HFFc6 (cell line): Measurements from ENCODE around the gene TMEM250. TPM values are rescaled to one million over a fixed set of nuclear protein-coding genes. Genes with fewer than 3 reads are reported as not detected.
"Not testable (repeated sequence)": the region's sequence is repeated elsewhere in the genome, so short reads cannot be mapped to it uniquely, and the experiment has no call there.

ENCODE experiments used
- DNase-seq: peaks from one replicate; pipeline ENCODE4 v3.0.0-alpha.2; 2018
- H3K27ac Mint-ChIP-seq: 2 replicates; pipeline ENCODE4 v1.8.0; 2020; ENCODE audit warnings: mild to moderate bottlenecking, mixed read lengths
- H3K27me3 Mint-ChIP-seq: 2 replicates; pipeline ENCODE4 v1.8.0; 2021; ENCODE audit warnings: mild to moderate bottlenecking, moderate library complexity, mixed read lengths; ENCODE audit not compliant: insufficient read depth
- H3K36me3 Mint-ChIP-seq: 2 replicates; pipeline ENCODE4 v1.8.0; 2021; ENCODE audit warnings: low read depth, mixed read lengths
- H3K4me1 Mint-ChIP-seq: 2 replicates; pipeline ENCODE4 v1.8.0; 2020; ENCODE audit warnings: low read depth, mixed read lengths
- H3K4me3 Mint-ChIP-seq: 2 replicates; pipeline ENCODE4 v1.8.0; 2020; ENCODE audit warnings: mild to moderate bottlenecking, moderate library complexity, mixed read lengths
- H3K9me3 Mint-ChIP-seq: 2 replicates; pipeline ENCODE4 v1.8.0; 2020; ENCODE audit warnings: mild to moderate bottlenecking, mixed read lengths
- CTCF ChIP-seq: fragments of 200-600 bp; sonication (generic); IDR thresholded peaks from 2 replicates; pipeline ENCODE4 v1.5.0; 2021; ENCODE audit warnings: antibody characterized with exemption, mild to moderate bottlenecking
- total RNA-seq, 6 experiments: library from RNA; stranded (reverse); fragmentation: NEBNext Ultra II Directional; extraction: Animal tissue kit (Norgen Biotek cat#: 25700); gene quantifications; 2 replicates in 1 of 6; 3 replicates in 5 of 6; pipeline ENCODE4 v1.2.3, GENCODE V29; 2021

Gene TMEM250
- total RNA-seq, 6 experiments from 2014 or later = 31.6 to 45.4 (median 35.7) TPM

- Mint-ChIP-seq H3K36me3 (no peaks in the 10 kb centered on the region), H3K9me3 (no peaks in the 10 kb centered on the region; the same call in 1 of the 2 replicates), H3K4me1 (no peaks in the 10 kb centered on the region), H3K27ac (no peak overlapping the region), H3K27me3 (peaks cover 35% of the 10 kb centered on the region), H3K4me3 (no peak overlapping the region)
- no peak for DNase-seq
- TF ChIP-seq CTCF = no peak
Measured at GRCh38 chr9:136152931-136153330, 34.3 kb upstream of the TMEM250 start.

- Mint-ChIP-seq H3K27me3 (peaks cover 32% of the 10 kb centered on the region), H3K36me3 (no peaks in the 10 kb centered on the region), H3K27ac (no peak overlapping the region), H3K4me1 (no peaks in the 10 kb centered on the region), H3K9me3 (no peaks in the 10 kb centered on the region; the same call in 1 of the 2 replicates), H3K4me3 (no peak overlapping the region)
- TF ChIP-seq CTCF = no peak
- no peak for DNase-seq
Measured at GRCh38 chr9:136152543-136152866, 33.8 kb upstream of the TMEM250 start.

GRCh38 chr9:136151848-136152542, 33.3 kb upstream of the TMEM250 start:
- no peaks in the 10 kb centered on the region for H3K4me1 Mint-ChIP-seq
- no peaks in the 10 kb centered on the region for H3K36me3 Mint-ChIP-seq
- H3K27me3 Mint-ChIP-seq = peaks cover 28% of the 10 kb centered on the region
- H3K4me3 Mint-ChIP-seq = no peak overlapping the region
- DNase-seq = no peak
- no peak for TF ChIP-seq CTCF
- no peaks in the 10 kb centered on the region; the same call in 1 of the 2 replicates for H3K9me3 Mint-ChIP-seq
- no peak overlapping the region for H3K27ac Mint-ChIP-seq

GRCh38 chr9:136151214-136151804, 32.6 kb upstream of the TMEM250 start:
- Mint-ChIP-seq H3K36me3 (no peaks in the 10 kb centered on the region), H3K27me3 (peaks cover 28% of the 10 kb centered on the region), H3K27ac (no peak overlapping the region), H3K4me3 (no peak overlapping the region), H3K4me1 (no peaks in the 10 kb centered on the region), H3K9me3 (no peaks in the 10 kb centered on the region; the same call in 1 of the 2 replicates)
- DNase-seq = no peak
- no peak for TF ChIP-seq CTCF

GRCh38 chr9:136150664-136151213, 32.1 kb upstream of the TMEM250 start:
- H3K27ac Mint-ChIP-seq, DNase-seq, H3K9me3 Mint-ChIP-seq, H3K4me3 Mint-ChIP-seq, H3K4me1 Mint-ChIP-seq, H3K36me3 Mint-ChIP-seq: not testable (repeated sequence)
- H3K27me3 Mint-ChIP-seq = peaks cover 25% of the 10 kb centered on the region

- no peak overlapping the region for H3K4me3 Mint-ChIP-seq
- no peaks in the 10 kb centered on the region; the same call in 1 of the 2 replicates for H3K9me3 Mint-ChIP-seq
- no peak for DNase-seq
- H3K27ac Mint-ChIP-seq = no peak overlapping the region
- TF ChIP-seq CTCF = no peak
- no peaks in the 10 kb centered on the region for H3K36me3 Mint-ChIP-seq
- H3K27me3 Mint-ChIP-seq = peaks cover 25% of the 10 kb centered on the region
- H3K4me1 Mint-ChIP-seq = no peaks in the 10 kb centered on the region
Measured at GRCh38 chr9:136149853-136150252, 31.2 kb upstream of the TMEM250 start.
